ENCODE measurements around the gene TNFRSF25.

DNA sequence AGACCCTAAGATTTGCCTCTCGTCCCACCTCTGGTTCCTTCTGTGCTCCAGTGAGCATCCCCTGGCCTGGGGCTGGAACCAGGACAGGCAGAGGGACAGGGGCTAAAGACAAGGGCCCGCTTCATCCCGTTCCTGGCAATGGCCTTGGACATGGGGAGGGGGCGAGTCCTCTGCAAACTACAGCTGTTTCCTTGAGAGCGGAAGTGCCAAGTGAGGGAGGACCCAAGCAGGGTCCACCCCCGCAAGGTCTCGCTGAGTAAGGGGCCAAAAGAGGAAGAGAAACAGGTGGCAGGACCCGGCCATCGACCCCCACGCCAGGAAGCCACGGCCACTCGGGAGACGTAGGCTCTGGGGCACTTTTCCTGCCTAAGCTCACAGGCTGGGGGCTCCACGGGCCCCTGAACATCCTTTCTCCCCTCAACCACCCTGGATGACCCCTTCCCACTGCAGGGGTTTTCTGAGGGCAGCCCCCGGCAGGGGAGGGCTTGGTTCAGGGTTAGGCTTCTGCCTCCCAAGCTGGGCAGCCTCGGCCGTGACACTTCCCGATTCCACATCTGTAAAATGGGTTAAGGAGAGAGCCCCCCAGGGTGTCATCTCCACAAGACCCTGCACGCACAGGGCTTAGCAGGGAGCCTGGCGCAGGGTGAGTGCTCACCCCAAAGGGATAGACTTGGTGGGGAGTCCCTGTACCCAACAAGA lies 43.4 kb upstream of the TNFRSF25 start:
- TF ChIP-seq GATA3 (IDR thresholded peaks at IDR 0.05; ENCODE audit: low read depth, low read length), result no peak
- no peak for TF ChIP-seq GATA2 (IDR thresholded peaks at IDR 0.05; ENCODE audit: low read depth, low read length)
